NCI-H1048 (cell line): ENCODE results near the gene RPTOR.
"Not testable (repeated sequence)": the region's sequence is repeated elsewhere in the genome, so short reads cannot be mapped to it uniquely, and the experiment has no call there.

Experiments used
- DNase-seq: peaks from one replicate; lab custom pipeline; 2025; lab: John Stamatoyannopoulos, UW

The RPTOR gene

GRCh38 chr17:80783486-80783885 is 238.8 kb downstream of the RPTOR start:
- no peak for DNase-seq

- no peak for DNase-seq
Measured at GRCh38 chr17:80783971-80784370, 239.3 kb downstream of the RPTOR start.

DNA sequence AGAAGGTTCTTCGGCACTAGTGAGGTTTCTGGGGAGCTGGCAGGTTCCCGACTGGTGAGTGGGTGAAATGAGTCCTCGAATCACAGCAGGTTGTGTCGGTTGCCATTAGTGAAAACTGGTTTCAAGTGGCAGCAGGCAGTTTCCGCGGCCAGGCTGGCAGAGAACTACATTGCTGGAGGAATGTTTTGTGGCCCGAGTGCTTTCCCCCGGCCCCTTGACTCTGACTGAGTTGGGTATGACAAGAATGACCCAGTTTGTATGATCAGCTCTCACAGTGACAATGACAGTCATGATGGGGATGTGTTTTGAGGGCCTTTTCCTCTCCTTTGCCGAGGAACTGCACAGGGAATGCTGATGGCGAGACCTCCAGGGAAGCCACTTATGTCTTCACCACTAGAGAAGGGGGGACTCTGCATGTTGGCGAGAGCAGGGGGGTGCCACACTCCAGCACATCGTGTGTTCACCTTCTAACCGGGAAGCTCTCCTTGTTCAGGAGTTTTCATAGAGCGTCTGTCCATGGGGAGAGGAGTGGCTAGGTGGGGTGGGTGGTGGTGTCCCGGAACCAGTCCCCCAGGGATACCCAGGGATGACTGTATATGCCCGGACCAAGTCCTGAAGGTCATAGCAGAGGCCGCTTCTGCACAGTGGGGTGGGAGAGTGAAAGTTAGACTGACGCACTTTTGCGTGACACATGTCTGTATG is 241.0 kb downstream of the RPTOR start:
- DNase-seq = no peak

- no peak for DNase-seq
Measured at GRCh38 chr17:80786470-80786869, 241.8 kb downstream of the RPTOR start.

DNA sequence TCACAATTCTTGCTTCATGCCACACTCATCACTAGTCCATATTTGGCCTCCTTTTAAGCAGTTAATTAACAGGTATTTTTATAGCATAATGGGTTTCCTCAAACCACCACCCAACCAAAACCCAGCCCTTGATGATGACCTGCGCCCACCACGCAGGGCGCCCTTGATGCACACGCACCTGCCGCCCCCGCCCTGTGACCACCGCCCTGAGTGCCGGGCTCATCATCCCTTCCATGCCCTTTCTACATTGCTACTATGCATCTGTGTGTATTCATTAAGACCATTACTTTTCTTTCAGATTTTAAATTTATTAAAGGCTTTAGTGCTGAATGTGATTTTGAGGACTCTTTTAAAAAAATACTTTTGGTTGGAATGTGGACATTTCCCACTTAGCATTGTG is 242.2 kb downstream of the RPTOR start:
- DNase-seq = no peak

GRCh38 chr17:80787881-80788280 is 243.2 kb downstream of the RPTOR start:
- DNase-seq = no peak

- no peak for DNase-seq
Measured at GRCh38 chr17:80789356-80789902, 244.8 kb downstream of the RPTOR start.

DNA sequence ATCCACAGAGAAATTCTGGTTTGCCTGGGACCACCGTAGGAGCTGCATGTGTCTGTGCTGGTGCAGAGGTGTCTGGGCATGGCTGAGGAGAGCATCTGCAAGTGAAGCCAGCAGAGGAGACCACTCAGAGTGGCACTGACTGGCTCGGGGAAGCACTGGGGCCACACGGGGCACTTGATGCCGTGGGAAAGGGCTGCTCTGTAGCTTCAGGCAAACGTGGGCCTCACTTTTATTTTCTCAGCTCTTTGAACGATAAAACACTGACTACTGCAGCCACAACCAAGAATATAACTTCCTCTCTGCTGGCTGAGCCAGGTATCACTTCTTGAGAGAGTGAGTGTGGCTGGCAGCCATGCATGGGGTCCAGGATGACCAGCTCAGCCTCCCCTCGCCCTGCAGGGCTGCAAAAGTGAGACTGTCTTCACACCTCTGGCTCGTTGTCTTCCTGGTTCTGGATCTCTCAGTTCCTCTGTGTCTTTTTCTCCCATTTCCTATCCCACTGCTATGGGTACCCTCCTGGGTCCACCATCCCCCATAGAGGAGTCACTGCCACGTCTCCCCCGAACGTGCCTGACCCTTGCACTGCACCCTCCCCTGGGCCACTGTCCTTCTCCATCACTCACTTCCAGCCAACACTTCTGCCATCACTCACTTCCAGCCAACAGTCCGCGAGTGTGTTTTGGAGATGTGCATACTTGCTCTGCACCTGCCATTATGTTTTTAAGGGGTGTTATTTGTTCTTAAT is 245.6 kb downstream of the RPTOR start:
- DNase-seq = no peak

GRCh38 chr17:80790981-80791742 is 246.5 kb downstream of the RPTOR start:
- DNase-seq = no peak

- no peak for DNase-seq
Measured at GRCh38 chr17:80791758-80792284, 247.2 kb downstream of the RPTOR start.

GRCh38 chr17:80792373-80792781 is 247.7 kb downstream of the RPTOR start:
- no peak for DNase-seq

GRCh38 chr17:80793421-80793820 is 248.8 kb downstream of the RPTOR start:
- no peak for DNase-seq

GRCh38 chr17:80793851-80794267 is 249.2 kb downstream of the RPTOR start:
- DNase-seq = no peak

GRCh38 chr17:80794281-80795089 is 249.8 kb downstream of the RPTOR start:
- no peak for DNase-seq

DNA sequence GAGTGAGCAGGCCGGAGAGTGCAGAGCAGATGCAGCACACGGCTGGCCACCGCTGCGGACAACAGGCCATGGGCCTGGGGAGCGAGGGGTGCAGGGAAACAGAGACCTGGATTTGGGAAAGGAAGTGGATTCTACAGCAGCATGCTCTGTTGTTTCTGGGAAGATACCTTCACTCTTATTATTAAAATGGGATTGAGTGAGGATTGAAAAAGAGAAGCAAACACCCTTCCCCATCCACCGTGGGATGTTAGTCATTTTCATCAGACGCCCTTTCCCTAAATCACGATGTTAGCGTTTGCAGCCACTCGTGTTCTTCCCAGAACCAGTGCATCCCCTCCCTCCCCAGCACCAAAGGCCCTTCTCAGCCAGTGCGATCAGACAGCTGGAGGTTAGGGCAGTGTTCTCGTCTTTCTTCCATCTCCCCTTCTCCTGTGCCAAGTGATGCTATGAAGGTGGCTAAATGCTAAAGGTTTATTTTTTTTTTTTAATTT is 250.5 kb downstream of the RPTOR start:
- no peak for DNase-seq

DNA sequence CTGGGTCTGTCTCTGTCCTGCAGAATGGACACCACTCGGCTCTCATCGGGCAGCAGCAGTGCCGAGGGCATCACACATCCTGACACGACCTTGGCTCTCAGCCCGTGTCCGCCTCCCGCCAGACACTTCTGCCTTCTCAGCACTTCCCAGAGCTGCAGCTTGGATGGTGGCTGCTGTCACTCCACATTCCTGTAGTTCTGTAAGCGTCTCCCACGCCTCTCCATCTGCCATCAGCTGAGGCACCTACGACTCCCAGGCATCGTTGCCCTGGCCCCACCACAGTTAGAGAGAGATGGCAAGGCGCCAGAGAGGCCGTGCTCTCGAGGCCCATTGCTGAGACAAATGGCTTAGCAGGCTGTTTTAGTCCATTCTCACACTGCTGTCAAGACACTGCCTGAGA is 251.1 kb downstream of the RPTOR start:
- no peak for DNase-seq

DNA sequence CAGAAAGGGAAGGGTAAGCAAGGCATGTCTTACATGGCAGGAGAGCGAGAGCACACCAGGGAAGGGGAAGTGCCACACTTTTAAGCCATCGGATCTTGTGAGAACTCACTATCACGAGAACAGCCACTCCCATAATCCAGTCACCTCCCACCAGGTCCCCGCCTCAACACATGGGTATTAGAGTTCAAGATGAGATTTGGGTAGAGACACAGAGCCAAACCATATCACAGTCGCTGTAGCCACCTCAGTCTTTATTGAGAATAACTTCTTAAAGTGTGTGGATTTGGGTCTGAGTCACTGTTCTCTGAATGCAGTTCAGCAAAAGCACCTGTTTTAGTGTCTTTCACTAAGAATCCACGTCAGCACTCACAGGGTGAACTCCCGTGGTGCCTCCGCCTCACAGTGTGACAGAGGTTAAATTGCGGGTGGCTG is 251.8 kb downstream of the RPTOR start:
- DNase-seq = no peak

- DNase-seq = not testable (repeated sequence)
Measured at GRCh38 chr17:80797222-80797621, 252.6 kb downstream of the RPTOR start.

DNA sequence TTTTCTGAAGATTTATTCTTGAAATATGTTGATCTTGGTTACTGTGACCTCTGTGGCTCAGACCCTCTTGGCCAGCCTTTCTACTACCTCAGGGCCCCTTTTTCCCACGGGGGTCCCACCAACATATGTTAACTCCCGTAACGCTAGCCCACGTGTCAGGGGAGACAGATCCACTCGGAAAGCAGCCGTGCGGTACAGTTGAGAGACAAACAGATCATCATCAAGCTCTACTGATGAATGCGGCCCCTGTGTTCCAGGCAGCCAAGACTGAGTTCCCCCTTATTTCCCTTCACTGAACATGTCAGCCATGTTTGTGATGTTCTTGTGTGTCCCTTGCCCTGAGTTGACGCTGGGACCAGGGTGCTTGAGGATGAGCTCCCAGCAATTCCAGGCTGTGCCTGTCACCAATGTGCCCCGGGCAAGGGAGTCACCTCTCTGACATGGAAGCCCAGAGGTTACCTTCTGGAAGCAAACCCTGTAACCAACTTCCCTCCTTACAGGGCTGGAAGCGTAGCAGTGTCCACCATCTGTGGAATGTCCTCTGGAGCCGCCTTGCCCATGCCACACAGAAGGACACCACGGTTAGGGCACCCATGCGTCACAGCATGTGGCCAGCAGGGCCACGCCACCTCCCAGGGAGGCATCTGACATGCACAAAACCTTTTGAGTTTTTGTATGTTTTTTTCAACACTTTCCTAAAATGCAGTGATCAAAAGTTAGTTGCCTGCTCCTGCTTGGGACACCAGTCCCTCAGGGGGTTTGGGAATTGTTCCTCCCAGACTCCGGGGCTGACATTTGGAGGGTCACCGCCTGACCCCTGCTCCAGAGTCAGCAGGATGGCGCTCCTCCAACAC is 253.3 kb downstream of the RPTOR start:
- DNase-seq = no peak
